GM18858 (cell line): ENCODE results near the gene MDM4.
A peak's percentile ranks its signal among the peaks of the same experiment; 100 is the strongest.
"Not testable (repeated sequence)": the region's sequence is repeated elsewhere in the genome, so short reads cannot be mapped to it uniquely, and the experiment has no call there.

Experiments
- ATAC-seq: cut with Tn5 transposase; IDR thresholded peaks from one replicate; pipeline ENCODE4 v1.9.1; 2021; ENCODE audit not compliant: unreplicated experiment

MDM4 gene

GRCh38 chr1:204516180-204516879 lies at the start of gene MDM4:
Gene MDM4, plus strand, starts transcription at chr1:204516406. Its CDS starts 9,113 bp downstream, at chr1:204525519.
- peak; percentile 53 for ATAC-seq

- ATAC-seq = no peak
These were observed 49.5 kb upstream of the MDM4 start for GRCh38 chr1:204466416-204467405.

- ATAC-seq = no peak
These were observed 48.0 kb upstream of the MDM4 start for GRCh38 chr1:204468206-204468605.

- ATAC-seq = no peak
These were observed 47.4 kb upstream of the MDM4 start for GRCh38 chr1:204468766-204469302.

- ATAC-seq = no peak
These were observed 46.9 kb upstream of the MDM4 start for GRCh38 chr1:204469304-204469703.

- ATAC-seq = no peak
These were observed 44.5 kb upstream of the MDM4 start for GRCh38 chr1:204471687-204472086.

- ATAC-seq = no peak
These were observed 43.5 kb upstream of the MDM4 start for GRCh38 chr1:204472660-204473059.

GRCh38 chr1:204473400-204473965 lies 42.7 kb upstream of the MDM4 start:
- no peak for ATAC-seq

- ATAC-seq = no peak
These were observed 40.4 kb upstream of the MDM4 start for GRCh38 chr1:204475656-204476432.

GRCh38 chr1:204476563-204476962 lies 39.6 kb upstream of the MDM4 start:
- ATAC-seq = no peak

- ATAC-seq = no peak
These were observed 39.0 kb upstream of the MDM4 start for GRCh38 chr1:204477036-204477740.

GRCh38 chr1:204478172-204478899 lies 37.9 kb upstream of the MDM4 start:
- no peak for ATAC-seq

- no peak for ATAC-seq
These were observed 37.3 kb upstream of the MDM4 start for GRCh38 chr1:204478921-204479320.

- ATAC-seq = no peak
These were observed 36.6 kb upstream of the MDM4 start for GRCh38 chr1:204479387-204480136.

- peak; percentile 64 for ATAC-seq
These were observed 35.7 kb upstream of the MDM4 start for GRCh38 chr1:204480515-204480914.

- ATAC-seq = no peak
These were observed 32.4 kb upstream of the MDM4 start for GRCh38 chr1:204483791-204484190.

- ATAC-seq = not testable (repeated sequence)
These were observed 29.5 kb upstream of the MDM4 start for GRCh38 chr1:204486513-204487255.

GRCh38 chr1:204487256-204487615 lies 29.0 kb upstream of the MDM4 start:
- no peak for ATAC-seq
